ENCODE results near the gene GLDN.
"Not testable (repeated sequence)": the region's sequence is repeated elsewhere in the genome, so short reads cannot be mapped to it uniquely, and the experiment has no call there.

GLDN gene

GRCh38 chr15:51414256-51414860, 72.9 kb downstream of the GLDN start:
- in situ Hi-C loops (cut with MboI; ENCODE audit: low pct_unique_long_range_greater_than_20kb, low sequenced_read_pairs, unreplicated experiment): no loop called here
- TF ChIP-seq CTCF (IDR thresholded peaks at IDR 0.05; ENCODE audit: extremely low read depth, insufficient read depth, missing control alignments): no peak
- DNase-seq (ENCODE audit: low spot score): no peak

GRCh38 chr15:51416129-51416528, 74.7 kb downstream of the GLDN start:
- in situ Hi-C loops (cut with MboI; ENCODE audit: low pct_unique_long_range_greater_than_20kb, low sequenced_read_pairs, unreplicated experiment): no loop called here

GRCh38 chr15:51423040-51423439, 81.6 kb downstream of the GLDN start:
- in situ Hi-C loops (cut with MboI; ENCODE audit: low pct_unique_long_range_greater_than_20kb, low sequenced_read_pairs, unreplicated experiment); DNase-seq (ENCODE audit: low spot score): not testable (repeated sequence)

More at GRCh38 chr15:51416129-51416528, 74.7 kb downstream of the GLDN start:
- DNase-seq (ENCODE audit: low spot score): no peak
- TF ChIP-seq CTCF (IDR thresholded peaks at IDR 0.05; ENCODE audit: extremely low read depth, insufficient read depth, missing control alignments): no peak

GRCh38 chr15:51424780-51425179, 83.3 kb downstream of the GLDN start:
- DNase-seq (ENCODE audit: low spot score): no peak
- TF ChIP-seq CTCF (IDR thresholded peaks at IDR 0.05; ENCODE audit: extremely low read depth, insufficient read depth, missing control alignments): no peak
- in situ Hi-C loops (cut with MboI; ENCODE audit: low pct_unique_long_range_greater_than_20kb, low sequenced_read_pairs, unreplicated experiment): no loop called here

GRCh38 chr15:51425517-51426040, 84.1 kb downstream of the GLDN start:
- no peak for DNase-seq (ENCODE audit: low spot score)
- in situ Hi-C loops (cut with MboI; ENCODE audit: low pct_unique_long_range_greater_than_20kb, low sequenced_read_pairs, unreplicated experiment): no loop called here
- no peak for TF ChIP-seq CTCF (IDR thresholded peaks at IDR 0.05; ENCODE audit: extremely low read depth, insufficient read depth, missing control alignments)

- no peak for TF ChIP-seq CTCF (IDR thresholded peaks at IDR 0.05; ENCODE audit: extremely low read depth, insufficient read depth, missing control alignments)
- DNase-seq (ENCODE audit: low spot score): no peak
- in situ Hi-C loops (cut with MboI; ENCODE audit: low pct_unique_long_range_greater_than_20kb, low sequenced_read_pairs, unreplicated experiment): no loop called here
Measured at GRCh38 chr15:51438526-51438925, 97.1 kb downstream of the GLDN start.

GRCh38 chr15:51443282-51443914, 101.9 kb downstream of the GLDN start:
- no peak for TF ChIP-seq CTCF (IDR thresholded peaks at IDR 0.05; ENCODE audit: extremely low read depth, insufficient read depth, missing control alignments)
- in situ Hi-C loops (cut with MboI; ENCODE audit: low pct_unique_long_range_greater_than_20kb, low sequenced_read_pairs, unreplicated experiment): no loop called here
- no peak for DNase-seq (ENCODE audit: low spot score)

Data from GM13977 (cell line).